KOPT-K1 (cell line): Measurements from ENCODE around the gene AIFM2.
A peak's percentile ranks its signal among the peaks of the same experiment; 100 is the strongest.
"Not testable (repeated sequence)": the region's sequence is repeated elsewhere in the genome, so short reads cannot be mapped to it uniquely, and the experiment has no call there.

Experiments used
- H3K27ac ChIP-seq: fragments of 200-600 bp; sonication (generic); 2 replicates; pipeline ENCODE4 v1.5.1; 2016; ENCODE audit warnings: antibody characterized with exemption, mild to moderate bottlenecking, low read depth, low read length; ENCODE audit not compliant: poor library complexity, severe bottlenecking
- H3K36me3 ChIP-seq: fragments of 200-600 bp; sonication (generic); 2 replicates; pipeline ENCODE4 v1.5.1; 2017; ENCODE audit warnings: antibody characterized with exemption, mild to moderate bottlenecking, low read length, moderate library complexity; ENCODE audit not compliant: insufficient read depth
- H3K9me3 ChIP-seq: fragments of 200-600 bp; sonication (generic); 2 replicates; pipeline ENCODE4 v1.5.1; 2017; ENCODE audit warnings: antibody characterized with exemption, low read length, mild to moderate bottlenecking; ENCODE audit not compliant: insufficient read depth, poor library complexity, severe bottlenecking

The AIFM2 gene

DNA sequence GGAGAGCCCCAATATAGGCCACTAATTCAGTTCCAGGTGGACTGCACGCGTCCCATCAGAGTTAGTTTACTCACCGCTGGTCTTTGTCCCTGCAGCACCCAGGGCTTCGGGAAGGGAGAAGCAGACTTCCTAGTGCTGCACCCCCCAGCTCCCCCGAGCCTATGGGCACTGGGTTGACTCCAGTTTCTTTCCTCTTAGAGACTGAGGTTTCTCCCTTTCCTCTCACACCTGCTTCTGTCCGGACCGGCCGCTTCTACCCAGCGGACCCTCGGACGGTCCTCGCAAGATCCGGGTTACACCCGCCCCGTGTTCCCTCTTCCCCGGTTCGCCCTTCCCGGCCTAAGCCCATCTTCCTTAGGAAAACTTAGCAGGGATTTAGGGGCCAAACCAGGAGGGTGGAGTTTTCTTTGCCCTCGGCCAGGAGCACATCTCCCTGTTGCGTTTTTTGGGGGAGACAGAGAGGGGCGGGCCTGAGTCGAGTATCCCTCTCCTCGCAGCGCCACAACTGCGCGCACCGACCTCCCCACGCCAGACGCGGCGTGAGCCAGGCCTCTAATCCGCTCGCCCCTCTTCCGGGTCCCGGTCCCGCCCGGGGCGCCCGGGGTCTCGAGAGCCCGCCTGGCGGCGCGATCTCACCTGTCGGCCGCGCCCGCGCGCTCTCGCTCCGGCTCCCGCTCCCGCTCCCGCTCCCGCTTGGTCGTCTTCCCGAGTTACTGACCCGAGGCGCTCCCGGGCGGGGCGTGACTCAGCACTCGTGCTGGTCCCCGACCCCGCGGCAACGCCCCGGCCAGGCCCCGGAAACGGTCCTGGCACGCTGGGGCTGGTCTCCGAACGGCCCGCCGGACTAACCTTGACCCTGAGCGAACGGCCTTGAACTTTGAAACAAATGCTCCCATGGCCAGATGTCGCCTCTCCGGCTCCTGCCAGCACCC, at the start of gene AIFM2:
Gene AIFM2, minus strand, starts transcription at position 728 of the 932 bp plus-strand sequence. CDS start 8,741 bp downstream, outside the sequence.
- Histone ChIP-seq H3K27ac (no peak within 1 kb of the TSS), H3K9me3 (no peaks in the 10 kb centered on the region)

DNA sequence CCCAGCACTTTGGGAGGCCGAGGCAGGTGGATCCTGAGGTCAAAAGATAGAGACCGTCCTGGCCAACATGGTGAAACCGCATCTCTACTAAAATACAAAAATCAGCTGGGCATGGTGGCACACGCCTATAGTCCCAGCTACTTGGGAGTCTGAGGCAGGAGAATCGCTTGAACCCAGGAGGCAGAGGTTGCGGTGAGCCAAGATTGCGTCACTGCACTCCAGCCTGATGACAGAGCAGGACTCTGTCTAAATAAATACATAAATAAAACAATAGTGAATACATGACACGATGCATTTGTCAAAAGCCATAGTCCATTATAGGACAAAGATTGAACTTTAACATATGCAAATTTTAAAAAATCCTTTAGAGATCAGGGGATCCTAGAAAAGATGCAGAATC, 46.6 kb upstream of the AIFM2 start:
- H3K27ac ChIP-seq, H3K36me3 ChIP-seq, H3K9me3 ChIP-seq: not testable (repeated sequence)

More for the DNA sequence above, at the start of gene AIFM2:
- H3K36me3 ChIP-seq, result no peaks in the 10 kb centered on the region; the same call in 1 of the 2 replicates

DNA sequence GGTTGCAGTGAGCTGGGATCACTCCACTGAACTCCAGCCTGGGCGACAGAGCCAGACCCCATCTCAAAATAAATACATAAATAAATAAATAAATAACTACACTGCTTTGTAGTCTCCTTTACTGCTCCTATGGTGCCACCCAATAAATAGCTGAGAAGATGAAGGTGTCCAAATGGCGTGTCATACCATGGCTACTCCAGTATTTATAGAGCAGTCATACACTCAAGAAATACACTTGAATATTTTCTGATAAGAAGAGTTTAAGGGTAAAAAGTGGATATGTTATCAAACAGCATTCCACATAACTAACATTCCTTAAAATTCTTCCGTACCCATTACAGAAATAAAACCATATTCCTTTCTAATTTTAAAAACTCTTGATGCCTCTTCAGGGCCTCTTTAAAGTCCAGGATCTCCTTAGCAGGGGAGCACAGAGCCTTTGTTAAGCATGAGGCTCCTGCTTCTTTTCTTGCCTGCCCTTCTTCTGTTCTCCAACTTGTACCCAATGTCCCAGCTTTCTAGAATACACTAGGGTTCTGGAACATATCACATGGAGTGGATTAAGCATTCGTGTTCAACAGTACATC, 45.6 kb upstream of the AIFM2 start:
- no peaks in the 10 kb centered on the region for H3K36me3 ChIP-seq
- peaks cover 6% of the 10 kb centered on the region for H3K9me3 ChIP-seq
- H3K27ac ChIP-seq, result no peak overlapping the region

DNA sequence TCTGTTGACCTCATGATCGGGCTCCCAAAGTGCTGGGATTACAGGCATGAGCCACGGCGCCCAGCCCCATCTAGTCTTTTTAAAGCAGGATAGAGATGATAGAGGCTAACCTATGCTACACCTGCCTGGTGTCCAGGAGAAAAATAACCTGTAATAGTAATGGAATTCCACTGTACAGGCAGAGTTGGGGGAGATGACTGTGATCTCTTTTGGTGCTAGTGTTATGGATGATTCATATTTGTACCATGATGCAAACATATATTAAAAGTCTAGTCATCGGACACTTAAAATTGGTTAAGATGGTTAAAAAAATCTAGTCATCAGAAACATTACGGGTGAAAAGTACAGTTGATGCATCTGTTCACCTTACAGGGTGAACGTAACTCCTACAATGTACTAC, 43.8 kb upstream of the AIFM2 start:
- H3K27ac ChIP-seq, result no peak overlapping the region
- peaks cover 6% of the 10 kb centered on the region for H3K9me3 ChIP-seq

DNA sequence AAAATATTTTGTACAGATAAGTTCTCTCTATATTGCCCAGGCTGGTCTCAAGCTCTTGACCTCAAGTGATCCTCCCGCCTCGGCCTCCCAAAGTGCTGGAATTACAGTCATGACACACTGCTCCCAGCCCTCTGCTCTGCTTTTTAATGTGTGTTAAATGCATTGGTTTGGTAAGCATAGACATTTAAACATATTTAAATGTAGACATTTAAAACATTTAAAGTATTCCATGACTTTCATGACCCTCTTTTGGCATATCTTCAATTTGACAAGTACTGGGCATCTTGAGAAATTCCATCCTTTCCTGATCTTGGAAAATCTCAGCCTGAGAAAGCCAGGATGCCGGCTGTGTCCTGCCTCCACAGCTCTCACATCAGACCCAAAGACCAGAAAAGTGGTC, 42.9 kb upstream of the AIFM2 start:
- peaks cover 6% of the 10 kb centered on the region for H3K9me3 ChIP-seq
- H3K36me3 ChIP-seq, result no peaks in the 10 kb centered on the region
- no peak overlapping the region for H3K27ac ChIP-seq

More for the DNA sequence above, 43.8 kb upstream of the AIFM2 start:
- no peaks in the 10 kb centered on the region for H3K36me3 ChIP-seq

DNA sequence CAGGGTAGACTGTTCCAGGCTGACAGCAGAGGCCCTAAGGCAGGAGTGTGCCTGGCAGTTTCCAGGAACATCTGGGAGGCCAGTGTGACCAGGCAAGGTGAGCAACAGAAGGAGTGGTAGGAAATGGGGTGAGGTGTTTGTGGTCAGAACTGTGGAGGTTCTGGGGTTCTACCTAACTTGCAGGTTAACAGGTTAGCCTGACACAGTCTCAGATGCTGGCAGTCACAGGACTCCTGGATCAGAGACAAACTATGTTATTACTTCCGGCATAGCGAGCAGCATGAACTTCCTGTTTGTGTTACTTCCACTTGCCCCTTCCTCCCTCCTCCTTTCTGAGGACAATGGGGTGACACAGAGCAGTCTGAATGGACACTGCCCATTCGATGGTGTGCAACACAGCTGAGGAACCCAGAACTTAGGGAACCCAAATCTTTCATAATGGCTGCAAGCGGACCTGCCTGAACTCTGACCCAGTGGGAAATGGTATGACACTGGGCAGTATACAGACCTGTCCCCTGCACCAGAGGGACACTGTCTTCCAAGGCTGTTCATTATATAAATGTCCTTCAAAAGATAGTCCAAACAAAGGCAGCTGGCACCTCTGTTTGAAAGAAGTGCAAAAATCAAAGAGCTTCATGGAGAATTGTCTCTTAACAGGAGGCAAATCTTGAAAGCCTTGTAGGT, 41.6 kb upstream of the AIFM2 start:
- Histone ChIP-seq H3K36me3 (no peaks in the 10 kb centered on the region), H3K27ac (no peak overlapping the region), H3K9me3 (no peaks in the 10 kb centered on the region)

DNA sequence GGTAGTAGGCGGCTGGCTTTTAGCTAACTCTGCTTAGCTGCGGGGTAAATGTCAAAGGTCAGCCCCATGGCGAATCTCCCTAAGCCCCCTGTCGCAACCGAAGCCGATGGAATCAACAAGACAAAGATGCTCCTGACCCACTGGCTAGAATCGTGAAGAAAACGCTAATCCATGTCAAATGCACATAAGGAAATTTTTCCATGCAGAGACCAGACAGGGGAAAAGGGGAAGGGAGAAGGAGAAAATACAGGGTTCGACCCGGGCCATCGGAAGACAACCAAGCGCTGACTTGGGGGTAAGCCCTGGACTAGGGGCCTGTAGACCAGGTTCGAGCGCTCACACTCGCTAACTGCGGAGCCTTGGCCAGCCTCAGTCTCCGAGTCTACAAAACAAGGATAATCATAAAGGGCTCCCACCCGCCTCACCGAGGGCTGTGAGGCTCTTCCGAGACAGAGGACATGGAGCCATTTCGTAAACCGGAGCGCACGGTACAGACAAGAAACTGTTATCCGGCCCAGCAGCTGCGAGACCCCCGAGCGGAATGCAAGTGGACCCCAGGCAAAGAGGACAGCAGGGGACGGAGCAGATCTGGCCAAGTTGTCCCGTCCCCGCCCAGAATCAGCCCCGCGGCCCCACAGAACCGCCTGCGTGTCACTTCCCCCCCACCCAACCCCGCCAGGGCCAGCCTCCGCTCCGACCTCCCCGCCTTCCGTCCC, 37.2 kb upstream of the AIFM2 start:
- Histone ChIP-seq H3K36me3 (peaks cover 34% of the 10 kb centered on the region), H3K27ac (peak overlapping the region; percentile 82), H3K9me3 (no peaks in the 10 kb centered on the region)

DNA sequence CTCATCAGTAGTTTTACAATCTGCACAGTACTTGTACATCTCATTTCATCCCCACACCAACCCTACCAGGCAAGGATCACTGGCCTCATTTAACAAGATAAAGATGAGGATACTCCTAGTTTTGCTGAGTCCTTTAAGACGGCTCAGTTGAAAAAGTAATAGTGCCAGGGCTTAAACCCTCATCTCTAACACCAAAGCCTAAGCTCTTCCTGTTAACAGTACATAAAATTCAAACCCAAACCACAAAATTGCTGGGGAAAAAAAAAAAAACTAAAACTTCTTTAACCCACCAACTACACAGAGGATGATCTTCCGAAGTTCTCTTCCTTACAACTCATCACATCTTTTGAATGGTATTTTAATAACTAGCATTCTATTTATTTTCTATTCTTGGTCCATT, 36.4 kb upstream of the AIFM2 start:
- Histone ChIP-seq H3K27ac (peak overlapping the region; percentile 82), H3K36me3 (peaks cover 38% of the 10 kb centered on the region), H3K9me3 (no peaks in the 10 kb centered on the region)

DNA sequence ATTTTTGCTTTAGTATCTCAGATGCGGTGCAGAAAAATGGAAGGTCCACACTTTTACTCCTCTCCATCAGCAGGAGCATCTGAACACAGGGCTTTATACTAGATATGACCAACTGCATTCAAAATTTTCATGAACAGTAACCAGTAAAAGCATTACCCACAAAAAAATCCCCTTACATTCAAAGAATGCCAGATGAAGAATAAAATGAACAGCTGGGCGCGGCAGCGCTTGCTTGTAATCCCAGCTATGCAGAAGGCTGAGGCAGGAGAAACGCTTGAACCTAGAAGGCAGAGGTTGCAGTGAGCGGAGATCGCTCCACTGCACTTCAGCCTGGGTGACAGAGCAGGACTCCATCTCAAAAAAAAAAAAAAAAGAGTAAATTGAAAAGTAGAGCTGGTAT, 34.6 kb upstream of the AIFM2 start:
- Histone ChIP-seq H3K27ac (no peak overlapping the region), H3K9me3 (no peaks in the 10 kb centered on the region), H3K36me3 (peaks cover 45% of the 10 kb centered on the region)

DNA sequence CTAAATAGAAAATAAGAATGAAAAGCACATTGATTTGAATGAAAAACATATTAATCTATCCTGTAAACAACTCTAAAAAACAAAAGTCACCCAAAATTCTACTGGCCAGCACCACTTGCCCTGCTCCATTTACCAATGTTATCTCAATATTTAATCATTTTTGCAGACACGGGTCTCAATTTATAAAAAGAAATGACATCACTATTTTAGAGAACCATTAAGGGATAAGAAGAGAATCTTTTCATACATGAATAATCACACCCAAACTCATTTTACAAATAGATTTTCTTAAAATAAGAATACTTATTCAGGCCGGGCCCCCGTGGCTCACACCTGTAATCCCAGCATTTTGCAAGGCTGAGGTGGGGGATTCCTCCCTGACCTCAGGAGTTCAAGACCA, 33.8 kb upstream of the AIFM2 start:
- H3K9me3 ChIP-seq, result no peaks in the 10 kb centered on the region
- no peak overlapping the region for H3K27ac ChIP-seq
- peaks cover 52% of the 10 kb centered on the region for H3K36me3 ChIP-seq

DNA sequence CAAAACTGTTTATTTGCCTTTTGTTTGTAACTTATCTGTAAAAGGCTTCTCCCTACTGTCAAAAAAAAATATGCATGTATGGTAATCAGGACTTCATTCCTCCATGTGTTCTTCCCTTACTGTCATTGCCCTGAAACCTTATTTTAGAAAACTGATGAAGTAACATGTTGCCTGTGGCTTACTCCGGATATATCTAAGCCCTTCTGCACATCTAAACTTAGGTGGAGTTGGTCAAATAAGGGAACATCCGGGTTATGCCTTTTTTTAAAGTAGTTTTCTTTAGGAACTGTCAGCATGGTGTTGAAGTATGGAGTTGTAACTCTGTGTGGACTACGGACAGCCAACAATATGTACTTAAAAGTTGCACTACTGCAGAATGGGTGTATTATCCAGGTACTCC, 31.5 kb upstream of the AIFM2 start:
- peaks cover 75% of the 10 kb centered on the region for H3K36me3 ChIP-seq
- no peaks in the 10 kb centered on the region for H3K9me3 ChIP-seq
- no peak overlapping the region for H3K27ac ChIP-seq

DNA sequence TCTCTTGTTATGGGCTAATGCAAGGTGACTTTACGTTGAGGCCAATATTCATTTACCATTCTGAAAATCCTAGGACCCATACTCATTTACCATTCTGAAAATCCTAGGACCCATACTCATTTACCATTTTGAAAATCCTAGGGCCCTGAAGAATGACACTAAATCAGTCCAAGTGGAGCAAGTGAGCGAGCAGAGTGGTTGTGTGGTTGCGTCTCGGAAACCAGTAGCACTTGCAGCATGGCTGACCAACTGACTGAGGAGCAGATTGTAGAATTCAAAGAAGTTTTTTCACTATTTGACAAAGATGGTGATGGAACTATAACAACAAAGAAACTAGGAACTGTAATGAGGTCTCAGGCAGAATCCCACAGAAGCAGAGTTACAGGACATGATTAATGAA, 30.8 kb upstream of the AIFM2 start:
- Histone ChIP-seq H3K36me3 (peaks cover 81% of the 10 kb centered on the region), H3K9me3 (no peaks in the 10 kb centered on the region), H3K27ac (no peak overlapping the region)

DNA sequence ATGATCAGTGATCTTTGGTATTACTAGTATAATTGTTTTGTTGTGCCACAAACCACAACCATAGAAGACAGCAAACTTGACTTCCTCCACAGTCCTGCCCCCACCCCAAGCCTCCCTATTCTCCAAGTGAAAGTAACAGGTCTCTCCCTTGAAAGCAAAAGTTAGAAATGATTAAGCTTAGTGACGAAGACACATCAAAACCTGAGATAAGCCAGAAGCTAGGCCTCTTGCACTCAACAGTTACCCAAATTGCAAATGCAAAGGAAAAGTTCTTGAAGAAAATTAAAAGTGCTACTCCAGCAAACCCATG, 30.2 kb upstream of the AIFM2 start:
- no peaks in the 10 kb centered on the region for H3K9me3 ChIP-seq
- peaks cover 81% of the 10 kb centered on the region for H3K36me3 ChIP-seq
- H3K27ac ChIP-seq, result no peak overlapping the region

DNA sequence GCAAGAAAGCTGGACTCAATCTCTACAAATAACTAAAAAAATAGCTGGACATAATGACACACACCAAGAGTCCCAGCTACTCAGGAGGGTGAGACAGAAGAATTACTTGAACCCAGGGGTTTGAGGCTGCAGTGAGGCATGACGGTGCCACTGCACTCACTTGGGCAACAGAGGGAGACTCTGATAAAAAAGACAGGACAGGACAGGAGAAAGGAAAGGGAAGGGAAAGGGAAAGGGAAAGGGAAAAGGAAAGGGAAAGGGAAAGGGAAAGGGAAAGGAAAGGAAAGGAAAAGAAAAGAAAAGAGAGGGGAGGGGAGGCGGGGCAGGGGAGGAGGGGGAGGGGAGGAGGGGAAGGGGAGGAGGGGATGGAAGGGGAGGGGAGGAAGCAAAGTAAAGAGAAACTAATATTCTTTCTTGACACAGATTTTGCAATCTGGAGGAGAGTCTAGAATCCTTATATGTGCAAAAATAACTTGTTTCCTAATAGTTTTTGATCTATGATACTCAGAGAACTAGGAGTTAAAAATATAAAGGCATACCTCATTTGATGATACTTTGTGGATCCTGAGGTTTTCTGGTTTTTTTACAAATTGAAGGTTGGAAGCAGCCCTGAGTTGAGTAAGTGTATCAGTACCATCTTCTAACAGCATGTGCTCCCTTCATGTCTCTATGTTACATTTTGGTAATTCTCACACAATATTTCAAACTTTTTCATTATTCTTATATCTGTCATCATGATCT, 29.7 kb upstream of the AIFM2 start:
- Histone ChIP-seq H3K36me3 (peaks cover 81% of the 10 kb centered on the region), H3K27ac (no peak overlapping the region), H3K9me3 (no peaks in the 10 kb centered on the region)
